NCI-H128 (cell line): ENCODE data around the gene TEAD2.

ENCODE experiments used
- DNase-seq: peaks from one replicate; lab custom pipeline; 2025; ENCODE audit not compliant: unreplicated experiment; lab: John Stamatoyannopoulos, UW

TEAD2 gene

DNA sequence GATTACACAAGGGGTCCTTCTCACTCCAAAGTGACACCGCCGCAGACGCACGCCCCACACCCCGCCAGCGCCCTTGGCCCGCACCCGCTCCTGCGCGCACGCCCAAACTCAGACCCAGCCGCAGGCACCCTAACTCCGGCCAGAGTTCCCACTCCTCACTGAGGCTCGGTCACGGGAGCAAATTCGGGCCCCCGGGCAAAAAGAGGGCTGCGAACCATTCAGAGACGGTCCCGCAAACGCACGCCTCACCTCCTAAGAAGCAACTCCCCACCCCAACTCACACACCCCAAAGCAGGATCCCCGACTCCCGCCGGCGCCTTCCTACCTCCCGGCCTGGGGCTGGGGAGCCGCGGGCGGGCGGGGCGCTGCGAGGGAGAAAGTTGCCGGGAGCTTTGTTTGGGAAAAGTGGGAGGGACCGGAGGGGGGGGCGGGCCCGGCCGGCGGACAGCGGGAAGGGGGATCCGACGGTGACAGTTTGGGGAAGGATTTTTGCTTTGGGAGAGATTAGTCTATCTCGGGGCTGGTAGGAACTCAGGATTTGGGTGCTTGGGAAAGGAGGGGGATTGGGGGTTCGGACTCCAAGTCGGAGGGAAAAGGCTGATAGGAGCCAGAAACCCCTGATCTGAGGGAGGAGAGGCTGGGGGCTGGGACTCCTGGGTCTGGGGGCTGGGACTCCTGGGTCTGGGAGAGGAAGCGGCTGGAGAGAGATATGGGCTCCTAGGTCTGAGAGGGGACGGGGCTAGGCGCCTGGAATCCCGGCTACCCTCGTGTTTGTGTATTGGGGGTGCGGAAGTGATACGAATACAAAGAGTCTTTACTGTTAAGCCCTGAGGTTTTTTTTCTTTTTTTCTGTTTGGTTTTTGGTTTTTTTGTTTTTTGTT lies at the start of gene TEAD2:
TEAD2 (minus strand) TSS at position 369 of the 881 bp plus-strand sequence. CDS start 2,341 bp downstream, outside the sequence.
- no peak for DNase-seq

DNA sequence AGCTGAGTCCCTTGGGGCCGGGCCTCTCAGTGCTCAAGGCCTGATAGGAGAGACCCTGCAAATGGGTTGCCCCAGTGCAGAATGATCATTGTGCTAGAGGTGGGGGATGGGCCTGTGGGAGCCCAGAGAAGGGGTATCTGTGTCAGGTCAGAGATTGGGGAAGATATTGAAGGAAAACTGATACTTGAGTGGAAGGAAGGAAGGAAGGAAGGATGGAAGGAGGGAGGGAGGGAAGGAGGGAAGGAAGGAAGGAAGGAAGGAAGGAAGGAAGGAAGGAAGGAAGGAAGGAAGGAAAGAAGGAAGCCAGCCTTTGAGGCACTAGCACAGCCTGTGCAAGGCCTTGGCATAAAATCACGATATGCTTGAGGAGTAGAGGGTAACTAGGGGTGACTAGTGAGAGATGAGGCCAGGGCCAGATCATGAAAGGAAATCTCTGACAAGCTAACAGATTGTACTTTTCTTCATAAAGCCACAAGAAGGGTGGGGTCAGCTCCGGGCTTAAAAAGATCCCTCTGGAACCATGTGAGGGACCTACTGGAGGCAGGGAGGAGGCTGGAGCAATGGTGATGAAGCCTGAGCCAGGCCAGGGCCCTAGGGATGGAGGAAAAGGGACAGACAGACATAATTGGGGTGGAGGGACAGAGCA lies 49.6 kb upstream of the TEAD2 start:
- no peak for DNase-seq

DNA sequence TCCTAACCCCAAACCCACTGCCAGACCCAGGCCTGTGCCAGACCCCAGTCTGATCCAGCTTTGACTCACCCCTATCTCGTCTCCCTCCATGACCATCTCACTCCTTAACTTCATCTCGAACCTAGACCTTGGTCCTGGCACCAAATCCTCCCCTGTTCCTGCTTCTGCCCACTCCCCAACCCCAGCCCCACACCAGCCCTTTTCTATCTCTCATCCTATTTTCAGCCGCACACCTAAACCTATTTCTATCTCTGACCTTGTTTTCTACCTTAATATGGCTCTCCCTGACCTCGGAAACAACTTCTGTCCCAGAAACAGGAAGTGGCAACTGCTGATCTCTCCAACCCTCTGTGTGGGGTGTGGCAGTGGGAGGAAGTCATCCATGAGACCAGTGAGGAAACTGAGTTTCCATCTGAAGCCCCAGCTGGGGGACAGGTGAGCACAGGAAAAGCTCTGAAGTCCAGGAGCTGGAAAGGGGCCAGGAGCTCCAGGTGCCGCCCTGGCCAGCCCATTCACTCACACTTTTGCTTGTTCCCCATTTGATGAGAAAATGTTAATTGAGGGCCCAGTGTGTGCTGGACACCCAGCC lies 47.3 kb upstream of the TEAD2 start:
- no peak for DNase-seq

DNA sequence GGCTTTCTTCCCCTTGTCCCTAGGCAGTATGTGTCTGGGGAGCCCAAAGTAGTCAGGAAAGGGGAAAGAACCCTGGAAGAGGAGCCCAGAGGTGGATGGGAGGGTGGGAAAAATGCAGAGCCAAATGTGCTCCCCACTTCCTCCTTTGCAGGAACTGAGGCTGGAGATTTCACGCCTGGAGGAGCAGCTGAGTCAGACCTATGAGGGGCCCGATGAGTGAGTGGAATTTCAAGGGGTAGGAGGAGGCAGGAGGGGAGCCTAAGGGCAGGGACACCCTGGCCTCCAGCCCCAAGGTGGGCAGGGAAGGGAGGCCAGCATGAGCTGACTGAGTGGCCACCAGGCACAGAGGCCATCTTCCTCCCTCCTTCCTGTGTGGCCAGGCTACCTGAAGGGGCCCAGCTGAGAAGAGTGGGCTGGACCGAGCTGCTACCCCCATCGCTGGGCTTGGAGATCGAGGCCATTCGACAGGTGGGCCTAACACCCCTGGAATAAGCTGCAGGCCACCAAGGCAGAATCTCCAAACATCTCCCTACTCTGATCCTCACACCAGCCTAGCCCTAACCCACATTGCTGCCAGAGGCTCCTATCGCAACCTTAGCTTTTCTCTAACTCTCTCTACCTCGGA lies 46.7 kb upstream of the TEAD2 start:
- no peak for DNase-seq

DNA sequence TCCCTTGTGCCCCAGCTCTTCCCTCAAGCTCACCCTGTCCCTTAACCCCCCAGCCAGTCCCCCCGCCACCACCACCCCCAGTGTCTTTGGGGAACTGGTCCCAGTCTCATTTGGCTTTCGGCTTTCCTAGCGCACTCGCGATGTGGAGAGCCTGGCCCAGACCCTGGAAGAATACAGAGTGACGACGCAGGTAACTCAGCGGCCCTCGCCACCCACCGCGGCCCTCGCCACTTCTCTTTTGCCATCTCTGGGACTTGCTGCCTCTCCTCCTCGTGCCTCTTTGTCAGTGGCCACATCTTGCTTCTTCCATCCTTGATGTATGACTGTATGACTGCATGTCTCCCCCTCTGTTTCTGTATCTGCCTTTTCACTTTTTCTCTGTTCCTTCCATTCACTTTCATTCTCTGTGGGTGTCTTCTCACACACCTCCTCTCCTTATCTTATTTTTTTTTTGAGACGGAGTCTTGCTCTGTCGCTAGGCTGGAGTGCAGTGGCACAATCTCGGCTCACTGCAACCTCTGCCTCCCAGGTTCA lies 45.3 kb upstream of the TEAD2 start:
- DNase-seq, result no peak

DNA sequence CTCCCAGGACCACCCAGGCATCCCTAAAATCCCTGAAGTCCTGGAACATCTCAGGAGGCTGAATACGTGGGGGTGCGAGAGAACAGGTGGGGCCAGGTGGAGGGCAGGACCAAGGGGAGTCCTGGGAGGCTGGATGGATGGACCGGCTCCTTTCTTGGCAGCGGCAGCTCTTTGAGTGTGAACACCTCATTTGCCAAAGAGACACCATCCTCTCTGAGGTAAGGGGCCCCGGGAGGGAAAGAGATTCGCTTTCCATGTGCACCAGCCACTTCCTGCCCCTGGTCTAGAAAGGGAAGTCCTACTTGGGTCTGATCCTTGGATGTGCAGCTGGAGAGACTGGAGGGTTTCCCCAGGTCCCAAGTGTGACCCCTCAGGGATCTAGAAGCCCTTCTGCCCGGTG lies 44.9 kb upstream of the TEAD2 start:
- no peak for DNase-seq

DNA sequence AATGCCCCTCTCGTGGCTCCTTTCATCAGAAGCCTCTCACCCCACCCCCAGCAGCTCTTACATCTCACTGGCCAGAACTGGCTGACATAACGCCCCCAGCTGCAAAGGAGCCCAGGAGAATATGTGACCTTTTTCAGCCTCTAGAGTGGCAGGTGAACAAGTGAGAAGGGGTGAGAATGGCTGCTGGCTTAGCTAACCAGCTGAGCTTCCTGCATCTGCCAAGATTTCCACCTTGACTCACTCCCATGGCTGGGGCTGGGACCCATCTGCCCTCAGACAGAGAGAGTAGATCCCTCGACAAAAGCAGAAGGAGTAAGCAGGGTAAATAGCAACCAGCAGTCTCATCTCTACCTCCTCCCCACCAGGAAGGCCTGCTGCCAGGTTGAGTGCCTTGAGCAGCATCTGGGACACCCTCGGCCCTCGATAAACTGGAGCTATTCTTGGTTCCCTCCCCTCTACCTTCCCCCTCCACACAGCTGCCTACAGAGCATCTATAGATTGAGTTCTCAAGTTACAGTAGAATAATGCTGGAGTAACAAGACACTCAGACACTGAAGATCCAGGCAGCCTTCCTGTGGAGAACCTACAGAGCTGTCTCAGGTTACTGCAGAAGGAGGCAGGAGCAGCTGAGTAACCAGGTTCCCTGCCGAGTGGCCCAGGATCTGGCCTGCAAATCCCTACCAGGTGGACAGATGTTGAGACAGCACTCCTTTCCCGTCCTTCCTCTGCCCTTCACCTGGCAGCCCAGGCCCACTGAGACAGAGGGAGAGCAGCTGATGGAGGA lies 41.4 kb upstream of the TEAD2 start:
- DNase-seq, result peak; percentile 89

DNA sequence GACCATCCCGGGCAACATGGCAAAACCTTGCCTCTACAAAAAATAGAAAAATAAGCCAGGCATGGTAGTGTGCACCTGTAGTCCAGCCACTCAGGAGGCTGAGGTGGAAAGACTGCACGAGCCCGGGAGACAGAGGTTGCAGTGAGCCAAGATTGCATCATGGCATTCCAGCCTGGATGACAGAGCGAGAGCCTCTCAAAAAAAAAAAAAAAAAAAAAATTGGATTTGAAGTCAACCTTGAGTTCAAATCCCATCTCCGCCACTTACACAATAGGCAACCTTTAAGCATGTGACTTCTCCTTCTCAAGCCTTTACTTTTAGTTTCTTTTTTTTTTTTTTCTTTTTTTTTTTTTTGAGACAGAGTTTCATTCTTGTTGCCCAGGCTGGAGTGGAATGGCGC lies 37.8 kb upstream of the TEAD2 start:
- no peak for DNase-seq

DNA sequence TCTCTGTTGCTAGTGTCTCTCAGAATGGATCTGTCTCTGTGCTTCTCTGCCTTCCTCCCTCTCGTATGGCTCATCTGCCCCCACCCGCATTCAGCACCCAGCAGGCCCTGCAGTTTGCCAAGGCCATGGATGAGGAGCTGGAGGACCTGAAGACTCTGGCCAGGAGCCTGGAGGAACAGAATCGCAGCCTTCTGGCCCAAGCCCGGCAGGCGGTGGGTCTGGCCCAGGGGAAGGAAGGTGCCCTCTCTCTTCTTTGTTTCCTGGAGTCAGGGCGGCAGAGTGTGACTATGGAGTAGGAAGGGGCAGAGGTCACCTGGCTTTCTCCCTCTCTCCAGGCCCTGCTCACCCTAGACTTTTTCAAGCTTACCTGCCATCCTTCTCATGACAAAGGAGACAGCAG lies 36.7 kb upstream of the TEAD2 start:
- no peak for DNase-seq

DNA sequence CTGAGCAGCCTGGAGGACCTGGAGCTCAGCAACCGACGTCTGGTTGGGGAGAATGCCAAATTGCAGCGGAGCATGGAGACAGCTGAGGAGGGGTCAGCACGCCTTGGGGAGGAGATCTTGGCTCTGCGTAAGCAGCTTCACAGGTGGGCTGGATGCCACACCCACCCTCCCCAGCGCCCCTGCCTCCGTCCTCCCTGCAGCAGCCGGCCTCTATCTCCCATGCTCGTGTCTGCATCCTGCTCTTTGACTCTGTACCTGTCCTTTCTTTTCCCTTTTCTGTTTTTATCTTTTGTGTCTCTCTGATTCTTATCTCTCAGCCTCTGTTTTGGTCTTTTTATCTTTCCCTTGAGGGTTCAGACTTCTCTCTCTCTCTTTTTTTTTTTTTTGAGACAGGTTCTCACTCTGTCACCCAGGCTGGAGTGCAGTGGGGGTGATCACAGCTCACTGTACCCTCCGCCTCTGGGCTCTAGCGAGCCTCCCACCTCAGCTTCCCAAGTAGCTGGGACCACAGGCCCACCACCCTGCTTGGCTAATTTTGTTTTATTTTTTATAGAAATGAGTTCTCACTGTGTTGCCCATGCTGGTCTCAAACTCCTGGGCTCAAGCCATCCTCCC lies 35.9 kb upstream of the TEAD2 start:
- no peak for DNase-seq

DNA sequence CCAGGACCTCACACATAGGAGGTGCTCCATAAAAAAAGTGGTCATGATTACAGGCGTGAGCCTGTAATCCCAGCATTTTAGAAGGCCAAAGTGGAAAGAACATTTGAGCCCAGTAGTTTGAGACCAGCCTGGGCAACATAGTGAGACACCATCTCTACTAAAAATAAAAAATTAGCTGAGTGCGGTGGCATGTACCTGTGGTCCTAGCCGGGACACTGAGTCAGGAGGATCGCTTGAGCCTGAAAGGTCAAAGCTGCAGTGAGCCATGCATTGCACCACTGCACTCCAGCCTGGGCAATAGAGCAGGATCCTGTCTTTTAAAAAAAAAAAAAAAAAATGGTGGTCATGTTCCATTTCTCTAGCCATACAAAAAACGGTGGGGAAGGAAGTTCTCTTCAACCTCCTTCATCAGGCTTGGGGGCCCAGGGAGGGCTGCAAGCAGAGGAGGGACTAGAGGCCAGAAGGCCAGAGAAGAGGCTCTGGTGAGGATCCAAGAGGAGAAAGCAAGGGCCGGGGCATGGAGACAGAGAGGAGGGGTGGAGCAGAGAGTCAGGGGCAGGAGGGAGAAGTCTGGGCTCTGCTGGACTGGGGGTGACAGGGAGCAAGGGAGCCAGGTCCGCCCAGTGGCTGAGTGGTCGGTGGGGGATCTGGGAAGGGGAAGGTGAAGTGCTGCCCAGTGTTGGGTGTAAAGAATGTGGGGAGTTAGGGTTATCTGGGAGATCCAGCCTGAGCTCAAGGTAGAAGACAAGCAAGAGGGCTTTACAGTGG lies 34.7 kb upstream of the TEAD2 start:
- DNase-seq, result no peak

DNA sequence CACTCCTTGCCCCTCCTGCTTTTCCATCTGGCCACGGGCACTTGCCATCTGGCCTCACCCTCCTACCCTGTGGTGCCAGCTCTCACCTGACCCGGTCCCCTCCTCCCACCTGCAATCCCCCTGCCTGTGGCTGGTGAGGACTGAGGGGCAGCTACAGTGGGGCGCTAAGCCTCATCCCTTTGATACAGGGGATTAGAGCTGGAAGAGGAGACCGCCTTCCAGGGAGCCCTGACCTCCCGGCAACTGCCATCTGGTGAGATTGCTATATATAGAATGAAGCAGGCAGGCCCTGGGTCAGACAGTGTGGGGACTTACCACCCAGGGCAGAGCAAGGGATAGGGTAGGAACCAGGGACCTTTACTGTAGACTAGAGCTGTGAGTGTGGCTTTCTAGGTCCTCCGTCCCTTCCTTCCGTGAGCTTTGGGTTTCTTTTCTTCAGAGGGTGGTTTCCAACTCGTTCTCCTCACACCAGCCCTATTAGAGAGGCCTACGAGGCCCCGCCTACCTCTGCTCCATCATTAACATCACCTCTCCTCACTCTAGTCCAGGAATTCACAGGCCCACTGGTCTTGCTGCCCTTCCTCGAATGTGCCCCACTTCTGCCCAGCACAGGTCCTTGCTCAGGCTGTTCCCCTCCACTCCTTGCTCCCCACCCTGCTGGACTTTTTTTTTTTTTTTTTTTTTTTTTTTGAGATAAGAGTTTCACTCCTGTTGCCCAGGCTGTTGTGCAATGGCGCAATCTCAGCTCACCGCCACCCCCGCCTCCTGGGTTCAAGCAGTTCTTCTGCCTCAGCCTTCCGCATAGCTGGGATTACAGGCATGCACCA lies 33.6 kb upstream of the TEAD2 start:
- no peak for DNase-seq

DNA sequence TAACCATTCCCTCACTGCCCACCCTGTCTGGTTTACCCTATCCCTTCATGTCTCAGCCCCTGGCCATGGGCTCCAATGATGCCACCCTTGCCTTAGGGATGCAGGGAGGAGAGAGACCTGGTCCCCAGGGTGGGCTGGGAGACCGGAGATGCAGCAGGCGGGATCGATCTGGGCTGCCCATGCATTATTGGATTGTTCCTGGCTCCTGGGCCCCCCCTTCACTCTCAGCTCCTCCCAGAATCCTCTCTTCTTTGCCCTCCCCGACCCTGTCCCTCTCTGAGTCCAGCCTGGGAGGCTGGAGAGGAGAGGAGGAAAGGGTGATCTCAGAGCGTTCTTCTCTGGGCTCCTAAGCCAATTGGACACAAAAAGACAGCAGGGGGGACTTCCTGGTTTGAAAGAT lies 31.7 kb upstream of the TEAD2 start:
- DNase-seq, result no peak

DNA sequence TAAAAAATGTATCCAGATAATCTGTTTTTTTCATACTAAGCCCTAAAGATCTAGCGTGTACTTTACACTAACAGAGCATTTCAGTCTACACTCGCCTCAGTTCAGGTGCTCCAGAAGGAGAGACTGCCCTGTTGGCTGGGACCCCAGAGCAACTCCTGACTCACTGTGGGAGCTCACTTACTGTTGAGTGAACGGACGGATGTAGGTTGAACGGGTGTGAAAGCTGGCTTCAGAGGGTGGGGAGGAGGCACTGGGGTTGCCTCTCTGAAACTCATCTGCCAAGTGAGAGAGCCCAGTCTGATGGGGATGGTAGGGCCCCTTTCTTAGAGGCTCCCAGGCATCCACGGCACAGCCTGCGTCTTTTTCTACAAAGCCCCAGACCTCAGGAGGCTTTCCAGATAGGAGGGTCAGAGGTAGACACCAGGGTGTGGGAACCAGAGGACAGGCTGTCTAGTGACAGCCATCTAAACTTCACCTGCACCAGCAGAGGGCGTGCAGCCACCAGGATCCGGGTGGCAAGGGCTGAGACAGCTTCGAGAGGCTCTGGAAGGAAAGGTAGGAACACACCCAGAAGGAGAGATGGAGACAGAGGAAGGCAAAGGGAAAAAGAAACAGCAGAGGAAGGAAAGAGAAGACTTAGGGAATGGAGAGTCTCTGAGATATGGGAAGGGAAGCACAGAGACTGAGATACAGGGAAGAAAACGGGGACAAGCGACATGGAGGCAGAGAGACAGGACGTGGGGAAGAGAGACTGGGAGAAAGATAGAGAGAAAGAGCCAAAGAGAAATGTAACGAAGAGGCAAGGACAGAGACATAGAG lies 29.6 kb upstream of the TEAD2 start:
- peak; percentile 88 for DNase-seq

DNA sequence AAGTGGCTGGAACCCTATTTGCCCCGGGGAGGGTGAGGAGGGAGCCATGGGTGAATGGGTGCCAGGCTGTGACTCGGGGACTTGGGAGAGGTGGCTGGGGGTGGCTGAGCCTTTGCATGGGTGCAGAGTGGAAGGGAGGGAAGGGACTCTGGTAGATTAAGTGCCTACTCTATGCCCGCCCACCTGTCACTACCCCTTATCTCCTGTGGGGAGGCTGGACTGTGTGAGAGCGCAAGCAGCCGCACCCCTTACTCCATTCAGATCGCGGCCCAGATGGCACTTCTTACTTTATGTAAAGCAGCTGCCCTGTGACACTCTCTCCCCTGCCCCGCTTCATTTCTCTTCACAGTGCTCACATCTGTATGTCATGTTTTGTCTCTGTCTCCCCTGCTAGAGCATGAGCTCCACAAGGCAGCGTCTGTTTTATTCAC lies 28.7 kb upstream of the TEAD2 start:
- no peak for DNase-seq

DNA sequence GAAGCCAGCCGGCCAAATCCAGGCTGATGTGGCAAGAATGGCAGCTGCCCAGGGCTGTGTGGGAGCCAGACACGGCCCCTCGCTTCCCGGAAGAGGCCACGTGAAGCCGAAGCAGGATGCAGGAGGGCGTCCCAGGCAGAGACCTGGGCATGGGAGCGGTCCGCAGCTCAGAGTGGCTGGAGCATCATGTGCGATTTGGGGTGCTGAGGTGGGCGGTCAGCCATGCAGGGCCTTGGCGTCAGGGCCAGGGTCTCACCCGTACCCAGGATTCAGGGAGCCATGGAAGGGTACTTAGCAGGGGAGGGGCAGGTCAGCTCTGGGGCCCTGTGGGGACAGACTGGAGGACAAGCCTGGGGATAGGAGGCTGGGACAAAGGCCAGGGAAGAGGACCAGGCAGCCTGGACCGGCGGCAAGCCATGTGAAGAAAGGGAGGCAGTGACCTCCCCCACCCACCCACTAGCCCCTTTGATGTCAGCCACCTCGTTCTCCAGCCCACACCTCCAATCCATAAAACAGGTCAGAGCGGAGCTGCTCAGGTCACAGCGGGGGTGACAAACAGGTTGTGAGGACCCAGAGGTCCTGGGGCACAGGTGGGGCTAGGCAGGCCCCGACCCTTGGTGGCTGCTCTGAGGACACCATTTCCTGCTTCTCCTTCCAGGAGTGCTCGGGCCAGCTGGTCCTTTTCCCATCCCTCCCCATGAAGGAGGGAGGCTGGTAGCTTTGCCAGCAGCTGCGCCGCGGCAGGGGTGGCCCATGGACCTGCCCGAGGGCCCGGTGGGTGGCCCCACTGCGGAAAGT lies 28.1 kb upstream of the TEAD2 start:
- DNase-seq, result no peak

DNA sequence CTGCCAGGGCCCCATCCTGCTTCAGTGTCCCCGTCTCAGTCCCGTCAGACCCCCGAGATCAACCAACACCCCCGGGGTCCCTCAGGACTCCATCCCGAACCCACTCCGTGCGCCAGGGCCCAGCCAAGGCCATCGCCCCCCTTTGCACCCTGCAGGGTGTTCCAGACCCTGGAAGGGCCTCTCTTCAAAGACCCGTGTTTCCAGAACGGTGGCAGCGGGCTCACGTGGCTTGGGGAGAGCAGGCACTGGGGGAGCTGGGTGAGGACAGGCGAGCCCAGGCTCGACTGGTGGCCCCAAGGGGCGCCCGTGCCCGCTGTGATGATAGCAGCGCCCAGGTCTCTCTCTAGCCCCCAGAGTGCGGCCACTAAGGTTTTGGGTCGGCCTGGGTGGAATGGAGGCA lies 27.2 kb upstream of the TEAD2 start:
- DNase-seq, result no peak
